Lower lobe of right lung (tissue), 2 donors: ENCODE data around the gene DPM3. TPM values are rescaled to one million over a fixed set of nuclear protein-coding genes. Genes with fewer than 3 reads are reported as not detected.

ENCODE experiments used
- ATAC-seq, 2 donors: fragments of 200-7000 bp; cut with Tn5 transposase; one replicate each; pipeline ENCODE4 v1.9.1; 2020 to 2022; ENCODE audit warnings: mild to moderate bottlenecking in 2 of 2, moderate library complexity in 2 of 2
- DNase-seq: peaks from one replicate; pipeline ENCODE4 v3.0.0-alpha.2; 2020
- H3K27ac ChIP-seq: fragments of 200-600 bp; one replicate; pipeline ENCODE4 v1.8.0; 2022
- H3K27me3 ChIP-seq: fragments of 200-600 bp; one replicate; pipeline ENCODE4 v1.8.0; 2022; ENCODE audit warnings: low read depth
- H3K36me3 ChIP-seq: fragments of 200-600 bp; one replicate; pipeline ENCODE4 v1.8.0; 2022; ENCODE audit warnings: mild to moderate bottlenecking
- H3K4me1 ChIP-seq: fragments of 200-600 bp; one replicate; pipeline ENCODE4 v1.8.0; 2022
- H3K4me3 ChIP-seq: fragments of 200-600 bp; one replicate; pipeline ENCODE4 v1.8.0; 2022; ENCODE audit warnings: mild to moderate bottlenecking
- H3K9me3 ChIP-seq: fragments of 200-600 bp; one replicate; pipeline ENCODE4 v1.8.0; 2022
- CTCF ChIP-seq: fragments of 200-600 bp; IDR thresholded peaks from one replicate; pipeline ENCODE4 v1.8.0; 2022; ENCODE audit warnings: antibody characterized with exemption, mild to moderate bottlenecking
- intact Hi-C: fragments of 100-400 bp; cut with DNase I; formaldehyde crosslinking; loops from one replicate; pipeline ENCODE4 v1.11.0; 2022
- total RNA-seq: library from RNA; stranded (reverse); fragmentation: NEBNext Ultra II Directional; extraction: Animal tissue kit (Norgen Biotek cat#: 25700); gene quantifications from one replicate; pipeline ENCODE4 v1.2.1, GENCODE V29; 2021
- donor health status: DM: no; HTN: yes; CAD: no; lungs with severe emphysema.

Gene DPM3
- total RNA-seq, 1 donor from 2014 or later = 62.3 TPM

DNA sequence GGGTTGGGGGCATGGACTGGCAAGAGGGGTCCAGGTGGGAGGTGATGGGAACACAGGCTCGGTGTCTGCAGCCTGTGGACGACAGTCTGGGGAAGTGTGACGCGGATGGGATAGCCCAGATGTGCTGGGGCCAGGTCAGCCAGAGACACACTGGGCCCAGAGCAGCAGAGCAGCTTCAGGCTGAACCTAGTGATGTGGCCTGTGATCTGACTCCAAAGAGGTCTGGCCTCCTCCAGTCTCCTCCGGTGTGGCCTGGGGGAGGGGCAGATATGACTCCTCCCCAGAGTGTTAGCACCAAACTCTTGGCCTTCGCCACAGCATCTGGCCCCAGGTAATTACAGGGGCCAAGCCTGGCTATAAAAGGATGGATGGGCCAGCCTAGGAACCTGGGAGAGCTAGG lies 48.2 kb downstream of the DPM3 start:
- H3K36me3 ChIP-seq = no peaks in the 10 kb centered on the region
- no peak for TF ChIP-seq CTCF
- intact Hi-C loops = loop anchor here (5.0 kb wide), 1 partner anchor 75 kb away; no protein-coding TSS in a partner anchor
- ATAC-seq (no peak), DNase-seq (no peak)
- H3K4me1 ChIP-seq = peaks cover 22% of the 10 kb centered on the region
- no peaks in the 10 kb centered on the region for H3K9me3 ChIP-seq
- no peak overlapping the region for H3K27ac ChIP-seq
- no peak overlapping the region for H3K4me3 ChIP-seq
- H3K27me3 ChIP-seq = no peaks in the 10 kb centered on the region

DNA sequence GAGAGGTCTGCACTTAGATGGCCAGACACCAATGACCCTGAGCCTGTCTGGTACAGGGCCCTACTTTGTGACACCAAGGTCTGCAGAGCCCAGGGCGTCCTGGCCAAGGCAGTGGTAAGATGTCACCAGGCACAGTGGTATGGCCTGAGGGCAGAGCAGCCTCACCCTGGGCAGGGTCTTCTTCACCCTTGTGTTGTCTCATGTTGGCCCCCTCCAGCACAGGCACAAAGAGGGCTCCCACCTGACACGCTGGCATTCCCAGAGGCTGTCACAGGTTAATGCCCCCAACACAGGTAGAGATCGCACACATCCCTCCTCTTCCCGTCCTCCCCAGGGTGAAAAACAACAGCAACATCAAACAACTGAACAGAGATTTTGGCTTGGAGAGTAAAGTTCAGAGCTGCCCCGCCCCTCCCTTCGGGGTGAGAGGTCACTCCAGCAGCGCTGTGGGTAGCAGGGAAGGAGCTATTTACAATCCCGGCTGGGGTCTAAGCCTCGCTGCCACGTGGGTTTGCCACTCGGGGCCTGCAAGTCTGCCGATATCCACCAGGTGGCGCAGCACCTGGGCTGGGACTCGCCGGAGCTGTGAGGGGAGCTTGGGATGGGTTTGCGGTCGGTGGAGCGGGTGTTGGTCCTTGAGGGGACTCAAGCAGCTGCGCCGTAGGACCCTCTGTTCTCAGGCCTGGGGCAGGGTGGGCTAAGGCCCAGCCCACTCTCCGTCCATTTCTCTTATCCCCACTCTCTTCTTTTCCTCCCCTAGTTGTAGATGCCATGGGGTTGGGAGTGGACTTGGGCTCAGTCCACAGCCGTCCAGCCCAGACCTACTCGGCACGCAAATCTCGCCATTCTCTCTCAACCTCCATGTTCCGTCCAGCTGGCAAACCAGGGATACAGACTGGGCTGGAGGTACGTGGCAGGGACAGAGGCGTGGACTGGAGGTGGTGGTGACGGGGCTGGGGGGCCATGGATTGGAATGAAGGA lies 49.0 kb downstream of the DPM3 start:
- Histone ChIP-seq H3K27me3 (no peaks in the 10 kb centered on the region), H3K9me3 (no peaks in the 10 kb centered on the region), H3K27ac (no peak overlapping the region), H3K36me3 (no peaks in the 10 kb centered on the region), H3K4me3 (peak overlapping the region; percentile 14), H3K4me1 (peaks cover 22% of the 10 kb centered on the region)
- DNase-seq (peak; percentile 86), ATAC-seq (peak; percentile 71 to 80)
- peak; percentile 99 for TF ChIP-seq CTCF
- intact Hi-C loops = loop anchor here (5.0 kb wide), 1 partner anchor 76 kb away; no protein-coding TSS in a partner anchor

Other genes starting within 250 kb of the DPM3 start
- gene PMVK, start 203.8 kb downstream of the DPM3 start, total RNA-seq = 34.1 TPM
- 68.1 TPM for gene PBXIP1, start 184.4 kb downstream of the DPM3 start, total RNA-seq
- 27.4 TPM for gene PYGO2, start 178.7 kb downstream of the DPM3 start, total RNA-seq
- gene SHC1, start 169.8 kb downstream of the DPM3 start, total RNA-seq = 94.8 TPM
- gene CKS1B, start 165.8 kb downstream of the DPM3 start, total RNA-seq = 28.5 TPM
- 31.9 TPM for gene FLAD1, start 157.2 kb downstream of the DPM3 start, total RNA-seq
- gene LENEP, start 146.9 kb downstream of the DPM3 start, total RNA-seq = not detected
- gene ZBTB7B, start 137.7 kb downstream of the DPM3 start, total RNA-seq = 72.0 TPM
- 1.4 TPM for gene DCST2, start 106.8 kb downstream of the DPM3 start, total RNA-seq
- gene DCST1, start 106.7 kb downstream of the DPM3 start, total RNA-seq = not detected
- 121 TPM for gene ADAM15, start 89.2 kb downstream of the DPM3 start, total RNA-seq
- 7.4 TPM for gene EFNA4, start 76.8 kb downstream of the DPM3 start, total RNA-seq
- gene EFNA3, start 61.7 kb downstream of the DPM3 start, total RNA-seq = 1.0 TPM
- 144 TPM for gene EFNA1, start 12.7 kb downstream of the DPM3 start, total RNA-seq
- gene SLC50A1, start 4.7 kb downstream of the DPM3 start, total RNA-seq = 42.6 TPM
- 173 TPM for gene KRTCAP2, start 32.8 kb upstream of the DPM3 start, total RNA-seq
- 0.35 TPM for gene TRIM46, start 33.3 kb upstream of the DPM3 start, total RNA-seq
- 24.4 TPM for gene THBS3, start 67.4 kb upstream of the DPM3 start, total RNA-seq
- 27.9 TPM for gene MTX1, start 68.2 kb upstream of the DPM3 start, total RNA-seq
- 22.9 TPM for gene ENTREP3, start 115.0 kb upstream of the DPM3 start, total RNA-seq
- 70.2 TPM for gene SCAMP3, start 121.8 kb upstream of the DPM3 start, total RNA-seq
- 51.1 TPM for gene CLK2, start 133.0 kb upstream of the DPM3 start, total RNA-seq
- 4.2 TPM for gene HCN3, start 136.9 kb upstream of the DPM3 start, total RNA-seq
- not detected for gene PKLR, start 160.9 kb upstream of the DPM3 start, total RNA-seq
- gene FDPS, start 168.3 kb upstream of the DPM3 start, total RNA-seq = 184 TPM
- gene RUSC1, start 180.4 kb upstream of the DPM3 start, total RNA-seq = 27.6 TPM